ENCODE measurements around the gene FSTL3.
A peak's percentile ranks its signal among the peaks of the same experiment; 100 is the strongest.

- peak; percentile 64 for TF ChIP-seq CTCF (conservative IDR thresholded peaks at IDR 0.05; ENCODE audit: low read length)
- TF ChIP-seq EZH2phosphoT487 (IDR thresholded peaks at IDR 0.05; ENCODE audit: borderline replicate concordance, low read depth, low read length): no peak
Observed at GRCh38 chr19:628168-628567, 48.0 kb upstream of the FSTL3 start.

All from OCI-LY7 (cell line).